ENCODE results near the gene NUCKS1.

Gene NUCKS1

GRCh38 chr1:205693421-205693991 lies 56.5 kb downstream of the NUCKS1 start:
- peak; percentile 57 for DNase-seq

- DNase-seq, result no peak
These were observed 57.6 kb downstream of the NUCKS1 start for GRCh38 chr1:205692423-205692822.

GRCh38 chr1:205690122-205690756 lies 59.7 kb downstream of the NUCKS1 start:
- DNase-seq, result no peak

- DNase-seq, result no peak
These were observed 60.5 kb downstream of the NUCKS1 start for GRCh38 chr1:205689479-205689878.

- peak; percentile 88 for DNase-seq
These were observed 61.6 kb downstream of the NUCKS1 start for GRCh38 chr1:205688171-205689080.

GRCh38 chr1:205687242-205687641 lies 62.7 kb downstream of the NUCKS1 start:
- DNase-seq, result no peak

- peak; percentile 53 for DNase-seq
These were observed 68.6 kb downstream of the NUCKS1 start for GRCh38 chr1:205681364-205681763.

GRCh38 chr1:205680073-205680851 lies 69.7 kb downstream of the NUCKS1 start, which contains the start of gene SLC45A3:
TSS of gene SLC45A3 (minus strand) at chr1:205680509. CDS start at chr1:205664656, 15,853 bp downstream.
- peak; percentile 73 for DNase-seq

GRCh38 chr1:205678286-205679111 lies 71.5 kb downstream of the NUCKS1 start:
- peak; percentile 69 for DNase-seq

GRCh38 chr1:205677167-205677566 lies 72.8 kb downstream of the NUCKS1 start:
- DNase-seq, result no peak

GRCh38 chr1:205676597-205676996 lies 73.4 kb downstream of the NUCKS1 start:
- no peak for DNase-seq

GRCh38 chr1:205676002-205676401 lies 74.0 kb downstream of the NUCKS1 start:
- no peak for DNase-seq

GRCh38 chr1:205675247-205675646 lies 74.7 kb downstream of the NUCKS1 start:
- no peak for DNase-seq

GRCh38 chr1:205672970-205673369 lies 77.0 kb downstream of the NUCKS1 start:
- peak; percentile 28 for DNase-seq

GRCh38 chr1:205672395-205672889 lies 77.5 kb downstream of the NUCKS1 start:
- DNase-seq, result peak; percentile 37

GRCh38 chr1:205670611-205671430 lies 79.2 kb downstream of the NUCKS1 start:
- peak; percentile 59 for DNase-seq

GRCh38 chr1:205670150-205670446 lies 79.9 kb downstream of the NUCKS1 start:
- no peak for DNase-seq

GRCh38 chr1:205669341-205670149 lies 80.4 kb downstream of the NUCKS1 start:
- DNase-seq, result peak; percentile 48

GRCh38 chr1:205668951-205669340 lies 81.0 kb downstream of the NUCKS1 start:
- peak; percentile 51 for DNase-seq
